HG03565 (cell line): ENCODE results near the gene DEUP1.
"Not testable (repeated sequence)": the region's sequence is repeated elsewhere in the genome, so short reads cannot be mapped to it uniquely, and the experiment has no call there.

Source experiments
- ATAC-seq: cut with Tn5 transposase; IDR thresholded peaks from one replicate; pipeline ENCODE4 v1.9.1; 2021; ENCODE audit warnings: mild to moderate bottlenecking, moderate library complexity; ENCODE audit not compliant: unreplicated experiment

Gene DEUP1

GRCh38 chr11:93348930-93349329 is 18.4 kb downstream of the DEUP1 start:
- ATAC-seq: no peak

GRCh38 chr11:93350835-93351234 is 20.3 kb downstream of the DEUP1 start:
- no peak for ATAC-seq

DNA sequence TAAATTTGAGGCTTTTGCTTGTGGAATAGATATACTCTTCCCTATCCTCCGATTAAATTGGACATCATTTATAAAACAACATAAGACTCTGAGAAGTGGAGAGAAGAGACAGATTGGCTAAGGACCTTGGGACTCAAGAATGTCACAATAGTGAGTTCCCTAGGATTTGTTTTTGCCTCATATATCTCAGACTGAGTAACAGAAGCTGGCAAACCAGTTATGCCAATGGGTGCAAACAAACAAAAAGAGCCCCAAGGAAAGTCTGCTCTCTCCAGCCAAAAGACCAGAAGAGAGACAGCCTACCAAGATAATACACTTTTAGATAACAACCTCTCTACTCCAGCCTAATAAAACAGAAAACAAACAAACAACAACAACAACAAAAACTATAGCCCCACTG is 28.9 kb downstream of the DEUP1 start:
- ATAC-seq: no peak

GRCh38 chr11:93361435-93361834 is 30.9 kb downstream of the DEUP1 start:
- no peak for ATAC-seq

- no peak for ATAC-seq
Observed at GRCh38 chr11:93368022-93368421, 37.5 kb downstream of the DEUP1 start.

DNA sequence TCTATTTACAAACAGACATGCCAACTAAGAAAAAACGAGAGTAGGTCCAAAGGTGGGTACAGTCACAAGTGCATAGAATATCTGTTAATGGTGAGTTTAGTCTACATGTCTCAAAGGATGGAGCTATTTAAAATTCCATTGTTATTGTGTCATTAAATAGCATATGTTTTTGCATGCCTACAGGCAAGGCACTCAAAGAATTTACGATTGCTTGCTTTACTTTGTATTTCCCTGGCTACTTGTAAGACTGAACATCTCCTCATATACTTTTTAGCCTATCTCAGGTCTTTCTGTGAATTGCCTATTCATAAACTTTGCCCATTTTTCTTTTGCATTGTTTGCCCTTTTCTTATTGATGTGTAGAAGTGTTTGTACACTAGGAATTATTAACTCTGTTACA is 39.7 kb downstream of the DEUP1 start:
- no peak for ATAC-seq

DNA sequence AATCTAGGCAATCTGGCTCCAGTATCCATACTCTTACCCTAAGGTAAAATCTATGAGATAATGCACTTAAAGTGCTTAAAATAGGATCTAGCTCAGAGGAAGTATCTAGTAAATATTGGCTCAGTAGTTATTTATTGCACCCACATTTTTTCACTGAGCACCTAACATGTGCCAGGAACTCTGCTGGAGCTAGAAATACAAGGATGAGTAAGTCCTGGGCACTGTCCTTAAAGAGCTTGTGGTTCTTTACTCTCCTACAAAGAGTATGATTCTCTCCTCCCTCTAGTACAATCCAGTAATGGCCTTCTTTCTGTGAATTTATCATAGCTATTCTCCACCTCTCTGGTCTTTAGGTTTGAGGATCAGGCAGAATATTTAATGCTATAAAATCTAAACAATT is 59.2 kb downstream of the DEUP1 start:
- no peak for ATAC-seq

- ATAC-seq: no peak
Observed at GRCh38 chr11:93392867-93393266, 62.3 kb downstream of the DEUP1 start.

- no peak for ATAC-seq
Observed at GRCh38 chr11:93393386-93393785, 62.8 kb downstream of the DEUP1 start.

DNA sequence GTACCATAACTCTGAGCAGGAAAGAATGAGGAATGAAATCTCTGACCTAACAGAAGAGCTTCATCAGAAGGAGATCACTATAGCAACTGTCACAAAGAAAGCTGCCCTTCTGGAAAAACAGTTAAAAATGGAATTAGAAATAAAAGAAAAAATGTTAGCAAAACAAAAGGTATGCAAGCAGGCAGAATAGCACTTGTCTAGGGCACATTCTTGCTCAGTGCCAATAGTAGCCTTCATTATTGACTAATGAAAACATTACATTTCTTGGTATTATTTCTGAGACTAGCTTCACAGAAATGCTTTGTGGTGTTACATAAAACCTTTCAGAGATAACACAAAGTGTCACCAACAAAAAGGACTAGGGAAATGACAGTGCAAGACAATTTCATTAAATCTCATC is 63.9 kb downstream of the DEUP1 start:
- no peak for ATAC-seq

DNA sequence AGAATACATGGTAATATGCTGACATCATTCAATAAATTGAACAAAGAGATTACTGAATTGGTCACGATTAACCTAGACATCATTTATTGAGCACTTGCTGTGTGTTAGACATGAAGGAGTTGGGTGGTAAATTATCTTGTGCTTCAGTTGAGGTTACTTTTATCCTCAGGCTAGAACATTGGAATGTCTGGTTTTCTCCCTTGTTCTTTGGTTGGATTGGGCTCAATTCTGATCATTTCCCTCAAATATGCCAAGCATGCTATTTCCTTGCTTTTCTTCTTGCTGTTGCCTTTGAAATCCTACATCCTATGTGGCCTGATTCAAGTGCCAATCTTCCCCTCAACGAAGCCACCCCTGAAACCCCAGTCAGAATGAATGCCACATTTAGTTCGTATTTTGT is 65.8 kb downstream of the DEUP1 start:
- ATAC-seq: no peak

- no peak for ATAC-seq
Observed at GRCh38 chr11:93403930-93404329, 73.4 kb downstream of the DEUP1 start.

GRCh38 chr11:93407777-93408401 is 77.3 kb downstream of the DEUP1 start:
- no peak for ATAC-seq

DNA sequence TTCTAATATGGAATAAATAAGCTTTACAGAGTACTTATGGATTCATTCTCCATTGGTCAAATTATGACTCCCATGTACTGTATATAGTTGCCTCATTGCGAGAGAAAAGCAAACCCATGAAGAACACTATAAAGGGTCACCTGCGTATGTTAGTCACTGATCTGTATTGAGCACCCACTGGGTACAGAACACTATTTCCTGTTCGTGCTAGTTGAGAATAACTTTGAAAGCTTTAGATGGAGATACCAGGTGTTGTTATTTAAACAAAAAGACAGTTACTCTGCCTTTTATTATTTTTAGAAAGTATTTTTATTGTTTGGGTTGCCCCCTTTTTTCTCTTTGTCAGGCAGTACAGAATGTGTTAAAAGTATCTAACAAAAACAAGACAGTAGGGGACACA is 79.9 kb downstream of the DEUP1 start:
- ATAC-seq: no peak

- ATAC-seq: no peak
Observed at GRCh38 chr11:93411705-93412104, 81.2 kb downstream of the DEUP1 start.

- no peak for ATAC-seq
Observed at GRCh38 chr11:93432247-93432646, 101.7 kb downstream of the DEUP1 start.

- not testable (repeated sequence) for ATAC-seq
Observed at GRCh38 chr11:93443232-93443631, 112.7 kb downstream of the DEUP1 start.

GRCh38 chr11:93444617-93445073 is 114.1 kb downstream of the DEUP1 start:
- no peak for ATAC-seq

DNA sequence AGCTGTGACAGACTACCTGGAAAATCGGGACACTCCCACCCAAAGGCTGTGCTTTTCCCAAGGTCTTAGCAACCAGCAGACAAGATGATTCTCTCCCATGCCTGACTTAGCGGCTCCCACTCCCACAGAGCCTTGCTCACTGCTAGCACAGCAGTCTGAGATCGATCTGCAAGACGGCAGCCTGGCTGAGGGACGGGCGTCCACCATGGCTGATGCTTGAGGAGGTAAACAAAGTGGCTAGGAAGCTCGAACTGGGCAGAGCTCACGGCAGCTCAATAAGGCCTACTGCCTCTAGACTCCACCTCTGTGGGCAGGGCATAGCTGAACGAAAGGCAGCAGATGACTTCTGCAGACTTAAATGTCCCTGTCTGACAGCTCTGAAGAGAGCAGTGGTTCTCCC is 127.7 kb downstream of the DEUP1 start:
- ATAC-seq: no peak

DNA sequence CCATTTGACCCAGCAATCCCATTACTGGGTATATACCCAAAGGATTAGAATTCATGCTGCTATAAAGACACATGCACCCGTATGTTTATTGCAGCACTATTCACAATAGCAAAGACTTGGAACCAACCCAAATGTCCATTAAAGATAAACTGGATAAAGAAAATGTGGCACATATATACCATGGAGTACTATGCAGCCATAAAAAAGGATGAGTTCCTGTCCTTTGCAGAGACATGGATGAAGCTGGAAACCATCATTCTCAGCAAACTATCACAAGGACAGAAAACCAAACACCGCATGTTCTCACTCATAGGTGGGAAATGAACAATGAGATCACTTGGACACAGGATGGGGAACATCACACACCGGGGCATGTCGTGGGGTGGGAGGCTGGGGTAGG is 133.1 kb downstream of the DEUP1 start:
- not testable (repeated sequence) for ATAC-seq

- ATAC-seq: no peak
Observed at GRCh38 chr11:93464927-93465540, 134.5 kb downstream of the DEUP1 start.

- ATAC-seq: no peak
Observed at GRCh38 chr11:93467054-93467453, 136.5 kb downstream of the DEUP1 start.

DNA sequence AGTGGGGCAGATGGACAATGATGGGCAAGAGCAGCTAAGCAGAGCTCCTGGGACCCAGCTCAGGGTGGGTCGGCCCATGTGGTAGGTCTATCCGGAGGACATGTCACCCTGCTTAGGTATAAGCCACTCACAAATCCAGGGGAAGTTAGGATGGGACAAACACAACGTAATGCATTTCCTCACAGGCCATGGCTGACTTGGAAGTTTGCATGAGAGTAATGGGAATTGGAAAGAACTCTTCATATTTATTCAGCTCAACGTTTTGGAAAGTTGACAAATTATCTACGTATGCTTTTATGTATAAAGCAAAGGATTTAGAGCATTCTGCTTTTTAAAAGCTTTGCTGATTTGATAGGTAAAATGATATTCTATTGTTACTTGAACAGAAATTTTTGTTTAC is 137.7 kb downstream of the DEUP1 start:
- ATAC-seq: no peak
